GM10266 (cell line): ENCODE data around the gene MPO.
A peak's percentile ranks its signal among the peaks of the same experiment; 100 is the strongest.

ENCODE experiments used
- DNase-seq: peaks from one replicate; pipeline ENCODE4 v3.0.0; 2012; ENCODE audit errors: extremely low spot score
- CTCF ChIP-seq: IDR thresholded peaks from 2 replicates; pipeline ENCODE4 v1.5.1; 2012; ENCODE audit warnings: mild to moderate bottlenecking, low read depth; ENCODE audit not compliant: control insufficient read depth, insufficient read depth; ENCODE audit errors: missing control alignments

MPO gene

GRCh38 chr17:58281511-58282011, 826 bp upstream of the MPO start:
- TF ChIP-seq CTCF: no peak
- peak; percentile 16 for DNase-seq

GRCh38 chr17:58279736-58280479, 827 bp downstream of the MPO start:
- DNase-seq: peak; percentile 32
- TF ChIP-seq CTCF: no peak

GRCh38 chr17:58279016-58279711, 1.6 kb downstream of the MPO start:
- no peak for DNase-seq
- no peak for TF ChIP-seq CTCF

- TF ChIP-seq CTCF: no peak
- peak; percentile 45 for DNase-seq
These were observed 2.1 kb downstream of the MPO start for GRCh38 chr17:58278661-58279015.

- DNase-seq: peak; percentile 19
These were observed 2.7 kb downstream of the MPO start for GRCh38 chr17:58277802-58278595.

GRCh38 chr17:58277107-58277801, 3.5 kb downstream of the MPO start:
- peak; percentile 43 for TF ChIP-seq CTCF
- DNase-seq: peak; percentile 61

More at GRCh38 chr17:58277802-58278595, 2.7 kb downstream of the MPO start:
- no peak for TF ChIP-seq CTCF
